ENCODE results near the gene LANCL1.

The LANCL1 gene

GRCh38 chr2:210476194-210477128 is at the start of gene LANCL1:
Gene LANCL1, minus strand, starts transcription at chr2:210476759. Its CDS starts 363 bp downstream, at chr2:210476396.
- peak within 1 kb of the TSS; percentile 69 to 92 (median 80) for H3K4me3 ChIP-seq
- H3K27ac ChIP-seq, result peak within 1 kb of the TSS; percentile 55 to 98 (median 87)

DNA sequence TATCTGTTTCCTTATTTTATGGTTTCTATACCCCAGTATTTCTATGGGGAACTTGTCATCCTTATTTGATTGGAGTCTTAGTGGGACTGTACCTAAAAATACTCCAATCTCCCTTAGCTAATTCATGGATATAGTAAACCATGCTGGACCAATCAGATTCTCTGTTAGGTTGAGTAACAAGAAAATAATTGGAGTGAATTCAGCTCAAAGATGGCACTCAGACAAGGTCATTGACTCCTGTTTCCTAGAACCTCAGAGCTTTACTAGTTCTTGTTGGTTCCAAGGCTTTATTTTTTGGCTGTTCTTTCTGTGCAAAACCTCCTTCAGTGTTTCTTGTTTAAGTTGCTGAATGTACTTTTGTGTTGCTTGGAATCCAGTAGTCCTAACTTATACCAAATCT is 48.0 kb upstream of the LANCL1 start:
- no peak overlapping the region for H3K4me3 ChIP-seq
- H3K27ac ChIP-seq, result no peak overlapping the region

DNA sequence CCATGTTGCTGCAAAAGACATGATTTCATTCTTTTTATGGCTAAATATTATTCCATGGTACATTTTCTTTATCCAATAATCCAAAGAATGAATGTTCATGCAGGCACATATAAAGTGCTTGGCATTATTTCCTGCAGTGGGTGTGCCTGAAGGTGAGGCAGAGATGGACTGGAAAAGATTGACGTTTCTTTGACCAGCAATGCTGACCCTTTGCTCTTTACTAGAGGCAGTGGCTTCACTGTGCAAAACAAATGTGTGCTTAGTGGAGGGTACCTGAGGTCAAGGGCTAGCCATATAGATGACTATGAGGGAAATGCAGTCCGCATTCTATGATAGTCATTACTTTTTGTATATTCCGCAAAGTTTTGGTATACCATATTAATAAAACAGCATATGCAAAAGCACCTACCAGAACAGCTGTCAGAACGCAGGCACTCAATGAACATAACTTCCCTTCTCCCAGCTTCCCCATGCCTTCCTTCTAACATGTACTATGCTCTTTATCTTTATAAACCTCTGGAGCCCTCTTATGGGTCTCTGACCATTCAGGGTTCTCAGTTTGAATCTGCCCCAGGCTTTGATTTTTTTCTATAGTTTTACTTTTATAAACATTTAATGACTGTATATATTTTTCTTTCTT is 47.2 kb upstream of the LANCL1 start:
- H3K27ac ChIP-seq, result no peak overlapping the region
- no peak overlapping the region for H3K4me3 ChIP-seq

DNA sequence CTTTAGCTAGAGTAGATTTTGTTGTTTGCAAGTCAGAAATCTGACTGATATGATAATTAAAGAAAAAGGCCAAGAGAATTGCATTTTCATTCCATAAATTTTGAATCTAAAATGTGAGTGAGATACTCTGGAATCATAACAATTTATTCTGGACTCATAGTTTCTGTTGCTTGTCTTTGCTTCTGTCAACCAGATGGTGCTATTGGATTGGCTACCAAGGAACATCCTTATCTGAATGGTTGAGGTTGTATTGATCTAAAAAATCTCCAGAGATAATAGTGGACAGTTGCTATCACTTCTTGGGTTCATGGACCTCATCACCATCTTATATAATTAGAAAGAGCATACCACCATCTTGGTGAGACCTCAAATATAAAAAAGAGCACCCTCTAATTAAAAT is 45.8 kb upstream of the LANCL1 start:
- H3K27ac ChIP-seq, result no peak overlapping the region
- no peak overlapping the region for H3K4me3 ChIP-seq

GRCh38 chr2:210519594-210519993 is 43.0 kb upstream of the LANCL1 start:
- H3K4me3 ChIP-seq, result no peak overlapping the region
- no peak overlapping the region for H3K27ac ChIP-seq

DNA sequence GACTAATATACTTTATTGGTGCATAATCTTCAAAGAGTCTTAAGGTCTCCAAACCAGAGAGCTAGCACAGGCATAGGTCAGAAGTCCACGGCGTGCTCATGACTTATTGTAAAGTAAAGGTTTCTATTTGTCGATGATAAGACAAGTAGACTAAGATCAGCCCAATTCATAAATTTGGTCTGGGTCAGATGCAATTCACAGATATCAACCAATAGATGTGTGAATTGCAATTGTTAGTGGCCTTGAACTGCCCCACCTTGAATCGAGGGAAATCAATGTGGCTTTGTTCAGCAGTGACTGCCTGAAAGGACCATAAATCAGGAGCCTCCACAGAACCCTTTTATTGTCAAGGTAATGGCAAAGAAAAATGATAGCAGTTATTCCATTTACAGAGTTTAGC is 40.7 kb upstream of the LANCL1 start:
- H3K27ac ChIP-seq, result no peak overlapping the region
- no peak overlapping the region for H3K4me3 ChIP-seq

DNA sequence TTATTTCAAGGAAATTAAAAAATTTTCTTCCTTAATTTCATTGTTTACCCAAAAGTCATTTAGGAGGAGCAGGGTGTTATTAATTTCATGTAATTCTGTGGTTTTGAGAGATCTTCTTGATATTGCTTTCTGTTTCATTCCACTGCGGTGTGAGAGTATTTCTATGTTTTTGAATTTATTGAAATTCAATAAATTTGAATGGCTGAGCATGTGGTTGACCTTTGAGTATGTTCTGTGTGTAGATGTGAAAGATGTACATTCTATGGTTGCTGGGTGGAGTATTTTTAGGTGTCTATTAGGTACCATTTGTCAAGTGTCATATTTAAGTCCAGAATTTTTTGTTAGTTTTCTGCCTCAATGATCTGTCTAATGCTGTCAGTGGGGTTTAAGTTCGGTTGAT is 39.4 kb upstream of the LANCL1 start:
- Histone ChIP-seq H3K4me3 (no peak overlapping the region), H3K27ac (no peak overlapping the region)

DNA sequence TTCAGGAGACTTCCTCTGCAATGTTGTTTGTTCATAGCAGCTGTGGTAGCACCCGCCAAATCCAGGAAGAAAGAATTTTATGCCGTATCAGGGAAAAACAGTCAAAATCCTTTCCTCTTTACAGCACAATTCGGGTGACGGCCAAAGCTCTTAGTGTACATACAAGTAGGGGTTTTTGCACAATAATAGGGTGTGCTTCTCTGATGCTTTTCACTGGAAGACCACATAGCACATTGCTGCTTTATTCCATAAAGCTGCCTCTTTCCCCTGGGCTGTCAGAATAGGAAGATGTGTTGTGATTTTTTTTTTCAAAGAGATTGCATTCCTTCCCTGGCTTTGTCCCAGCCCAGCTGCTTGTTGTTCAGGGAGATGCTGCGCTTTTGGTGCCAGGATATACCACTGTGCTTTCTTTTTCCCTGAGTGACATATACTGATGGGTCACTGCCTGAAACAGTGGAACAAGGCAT is 27.2 kb upstream of the LANCL1 start:
- Histone ChIP-seq H3K27ac (no peak overlapping the region), H3K4me3 (no peak overlapping the region)

DNA sequence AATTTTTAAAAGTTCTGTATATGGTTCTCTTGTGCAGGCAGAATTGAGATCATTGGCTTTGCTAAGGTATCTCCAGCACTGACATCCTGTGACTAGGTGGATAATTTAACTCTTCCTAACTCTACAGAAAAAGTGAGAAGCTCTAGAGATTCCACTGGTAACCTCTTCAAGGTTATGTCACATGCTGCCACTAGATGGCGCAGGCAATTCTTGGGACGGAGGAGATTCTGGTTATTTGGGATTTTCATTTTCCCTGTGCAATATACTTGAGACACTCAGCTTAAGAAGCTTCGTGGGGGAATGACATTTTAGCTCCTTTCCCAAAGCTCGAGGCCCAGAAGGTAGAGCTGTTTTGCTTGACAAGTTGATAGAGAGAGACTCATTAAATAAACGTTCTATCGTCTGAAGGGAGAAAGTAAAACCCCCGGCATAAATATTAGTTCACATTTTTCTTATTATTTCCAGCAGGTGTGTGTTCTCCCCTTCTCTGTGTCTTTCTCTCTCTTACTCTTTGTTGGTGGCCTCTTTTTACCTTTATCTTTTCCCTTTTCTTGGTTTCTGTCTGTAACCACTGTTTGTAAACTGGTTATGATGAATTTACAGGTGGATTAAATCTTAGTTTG is 26.6 kb upstream of the LANCL1 start:
- Histone ChIP-seq H3K4me3 (peak overlapping the region in 2 of 7 experiments; percentile 3 to 21), H3K27ac (no peak overlapping the region)

- H3K27ac ChIP-seq, result no peak overlapping the region
- no peak overlapping the region for H3K4me3 ChIP-seq
These were observed 20.0 kb upstream of the LANCL1 start for GRCh38 chr2:210496512-210496911.

DNA sequence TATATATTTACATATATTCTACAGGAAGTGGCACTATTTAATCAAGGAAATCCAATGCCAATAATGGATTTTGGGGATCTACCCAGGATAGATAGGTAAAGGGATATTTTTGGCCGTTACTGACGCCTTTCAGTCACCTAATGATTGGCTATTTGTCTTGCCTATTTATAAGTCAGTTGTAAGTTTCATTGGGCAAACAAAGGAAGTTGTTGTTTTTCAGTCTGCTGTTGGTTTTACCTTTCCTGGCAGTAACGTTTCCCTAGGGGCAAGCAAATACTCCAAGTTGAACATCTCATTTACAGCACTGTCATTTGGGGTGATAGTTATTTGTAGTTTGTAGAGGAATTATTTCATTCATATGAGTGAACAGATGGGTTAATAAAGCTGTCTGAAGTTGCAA is 17.0 kb upstream of the LANCL1 start:
- Histone ChIP-seq H3K27ac (no peak overlapping the region), H3K4me3 (no peak overlapping the region)

- H3K4me3 ChIP-seq, result no peak overlapping the region
- H3K27ac ChIP-seq, result no peak overlapping the region
These were observed 5.1 kb upstream of the LANCL1 start for GRCh38 chr2:210481601-210482175.

- no peak overlapping the region for H3K4me3 ChIP-seq
- no peak overlapping the region for H3K27ac ChIP-seq
These were observed 4.2 kb upstream of the LANCL1 start for GRCh38 chr2:210480764-210481163.

DNA sequence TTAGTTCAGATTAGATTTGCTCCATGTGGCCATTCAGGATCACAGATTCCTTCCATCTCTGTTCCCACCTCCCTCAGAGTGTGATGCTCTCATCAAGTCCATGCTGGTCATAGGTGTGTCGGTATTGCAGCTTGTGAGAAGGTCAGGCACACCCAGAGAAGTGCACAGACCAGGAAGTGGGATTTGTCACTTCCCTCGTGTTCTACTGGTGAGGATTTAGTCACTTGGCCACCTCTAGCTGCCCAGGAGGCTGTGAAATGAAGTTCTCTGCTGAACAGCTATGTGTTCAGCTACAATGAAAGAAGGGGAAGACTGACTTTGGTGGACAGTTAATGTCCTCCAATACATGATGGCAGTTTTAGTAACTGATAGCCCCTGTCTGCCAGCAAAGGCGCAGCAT is 3.5 kb upstream of the LANCL1 start:
- no peak overlapping the region for H3K27ac ChIP-seq
- no peak overlapping the region for H3K4me3 ChIP-seq

- H3K4me3 ChIP-seq, result no peak overlapping the region
- no peak overlapping the region for H3K27ac ChIP-seq
These were observed 2.1 kb upstream of the LANCL1 start for GRCh38 chr2:210478661-210479060.

DNA sequence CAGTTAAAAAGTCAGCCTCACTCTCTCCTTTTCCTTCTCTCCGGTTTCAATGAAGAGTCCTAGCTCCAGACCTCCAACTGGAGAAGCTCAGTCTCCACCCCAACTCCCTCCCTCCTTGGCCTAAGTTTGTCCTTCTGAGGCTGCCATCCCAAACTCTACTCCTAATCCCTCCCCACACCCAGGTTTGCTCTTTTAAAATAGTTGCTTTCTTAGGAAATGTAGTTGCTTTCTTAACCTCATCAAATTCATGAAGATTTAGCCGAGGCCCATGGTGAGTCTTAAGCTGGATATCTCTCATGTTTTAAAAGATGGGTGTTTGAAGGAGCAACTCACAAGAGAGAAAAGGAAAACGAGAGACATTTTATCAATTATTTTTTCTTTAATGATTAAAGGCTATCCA is 937 bp upstream of the LANCL1 start:
- H3K4me3 ChIP-seq, result peak overlapping the region in 4 of 7 experiments; percentile 9 to 89 (median 78)
- peak overlapping the region in 12 of 21 experiments; percentile 4 to 98 (median 90) for H3K27ac ChIP-seq

GRCh38 chr2:210475706-210476105 is 853 bp downstream of the LANCL1 start:
- peak overlapping the region; percentile 69 to 92 (median 80) for H3K4me3 ChIP-seq
- H3K27ac ChIP-seq, result peak overlapping the region in 8 of 21 experiments; percentile 84 to 98 (median 90)

- Histone ChIP-seq H3K4me3 (no peak overlapping the region), H3K27ac (no peak overlapping the region)
These were observed 1.8 kb downstream of the LANCL1 start for GRCh38 chr2:210474776-210475175.

DNA sequence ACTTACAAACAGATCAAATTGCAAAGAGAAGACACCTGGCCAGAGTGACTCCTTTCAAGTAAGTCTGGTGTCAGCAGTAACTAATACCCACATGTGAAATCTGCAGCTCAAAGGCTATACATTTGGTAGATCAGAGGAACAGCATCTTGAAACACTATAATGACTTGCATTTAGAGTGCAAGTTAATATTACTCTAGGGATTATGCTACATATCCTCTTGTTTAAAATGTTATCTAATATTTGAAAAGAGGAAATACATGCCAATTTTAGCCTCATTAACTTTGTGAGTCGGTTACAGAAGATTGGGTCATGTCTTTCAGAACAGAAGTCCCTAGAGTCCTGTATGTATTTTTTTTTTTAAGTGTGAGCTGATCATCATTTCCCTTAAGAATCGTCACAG is 15.2 kb downstream of the LANCL1 start:
- H3K27ac ChIP-seq, result no peak overlapping the region
- H3K4me3 ChIP-seq, result no peak overlapping the region

Measured in skin epidermis (tissue), 12 donors.